ENCODE data around the gene PCGF1. TPM values are rescaled to one million over a fixed set of nuclear protein-coding genes. Genes with fewer than 3 reads are reported as not detected.

Gene PCGF1
- total RNA-seq, 1 experiment from 2014 or later = 39.9 TPM

GRCh38 chr2:74532222-74532621, 24.7 kb upstream of the PCGF1 start:
- ChIA-PET RAD21 (ENCODE audit: low non-redundant PET in 1 of 2, low total read pairs in 2 of 2, uncharacterized antibody in 2 of 2, unreplicated experiment in 2 of 2) (interaction anchor here in 1 of 2 experiments (0.6 kb wide), 1 partner anchor 48 kb away, joined by 3 read pairs; no protein-coding TSS in a partner anchor), CTCF (interaction anchor here (0.8 to 2.3 kb wide), 8 partner anchors 13 to 705 kb away, joined by 3 to 12 read pairs (median 6); partner anchors contain the start of genes CCDC142 and TTC31), POLR2A (interaction anchor here (1.3 kb wide), 1 partner anchor 28 kb away, joined by 4 read pairs; no protein-coding TSS in a partner anchor)
- H3K9ac ChIP-seq (ENCODE audit: low read length) = no peak overlapping the region
- H3K36me3 ChIP-seq (ENCODE audit: control insufficient read depth in 1 of 2, insufficient read depth in 2 of 2, low read length in 2 of 2) = peaks cover 8 to 14% of the 10 kb centered on the region in 2 experiments; a peak in 3 of 4 replicates
- TF ChIP-seq JUND (IDR thresholded peaks at IDR 0.05) (no peak), CTCF (IDR thresholded peaks at IDR 0.05 in 2 of 3, conservative IDR thresholded peaks at IDR 0.05 in 1 of 3; ENCODE audit: borderline replicate concordance in 1 of 3, insufficient read depth in 1 of 3, low read depth in 2 of 3, low read length in 2 of 3) (peak in 2 of 3 experiments; percentile 35 to 53; a peak in 3 of 6 replicates)
- no peaks in the 10 kb centered on the region for H3K27me3 ChIP-seq (ENCODE audit: insufficient read depth, low read length)
- no peaks in the 10 kb centered on the region for H3K9me3 ChIP-seq (ENCODE audit: control insufficient read depth in 1 of 2, insufficient read depth in 1 of 2, low read depth in 1 of 2, low read length in 2 of 2)
- ATAC-seq (no peak), DNase-seq (ENCODE audit: low read depth, low spot score) (no peak)
- H3K4me2 ChIP-seq (ENCODE audit: low read length) = no peak overlapping the region
- no peak overlapping the region for H3K27ac ChIP-seq (ENCODE audit: low read depth, low read length)
- peaks cover 14 to 22% of the 10 kb centered on the region in 2 experiments for H3K4me1 ChIP-seq (ENCODE audit: control insufficient read depth in 1 of 2, insufficient read depth in 2 of 2, low read length in 2 of 2)
- H3K4me3 ChIP-seq (replicated peaks in 1 of 2; ENCODE audit: low read depth in 1 of 2, low read length in 2 of 2) = no peak overlapping the region
- no peak overlapping the region for H2AFZ ChIP-seq (ENCODE audit: low read depth, low read length, poor library complexity, severe bottlenecking)
- BruUV-seq (replicated peaks) = no TSS peak
- intact Hi-C loops (cut with micrococcal nuclease) = loop anchor here (1.0 to 5.0 kb wide), 2 partner anchors 199 to 280 kb away; no protein-coding TSS in a partner anchor
- H4K20me1 ChIP-seq (ENCODE audit: insufficient read depth) = no peaks in the 10 kb centered on the region
- H3K9me2 ChIP-seq (ENCODE audit: insufficient read depth) = no peaks in the 10 kb centered on the region
- peaks cover 34% of the 10 kb centered on the region for H3K79me2 ChIP-seq (ENCODE audit: insufficient read depth, low read length)

DNA sequence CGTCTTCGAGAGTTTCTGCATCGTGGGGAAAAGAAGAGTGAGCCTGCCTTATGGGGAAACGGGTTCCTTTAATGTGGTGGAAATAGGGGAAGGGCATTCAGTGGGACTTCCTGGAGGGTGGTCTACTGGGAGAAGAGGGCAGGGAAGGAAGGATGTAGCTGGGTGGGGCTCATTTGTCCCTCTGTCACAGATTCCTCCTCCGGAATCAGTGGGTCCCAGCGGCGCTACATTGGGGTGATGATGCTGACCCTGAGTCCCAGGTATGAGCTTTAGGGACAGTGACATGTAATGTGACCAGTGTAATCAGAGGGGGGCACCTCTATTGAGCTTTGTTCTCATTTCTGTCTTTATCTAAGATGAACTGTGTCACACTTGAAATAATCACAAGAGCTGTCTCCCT, 24.2 kb upstream of the PCGF1 start:
- Histone ChIP-seq H3K4me2 (ENCODE audit: low read length) (0 out of 2 replicates have a peak overlapping the region, but pooled peaks have one; percentile 86), H3K9ac (ENCODE audit: low read length) (no peak overlapping the region), H3K4me1 (ENCODE audit: control insufficient read depth in 1 of 2, insufficient read depth in 2 of 2, low read length in 2 of 2) (peaks cover 14 to 27% of the 10 kb centered on the region in 2 experiments), H2AFZ (ENCODE audit: low read depth, low read length, poor library complexity, severe bottlenecking) (no peak overlapping the region), H3K27me3 (ENCODE audit: insufficient read depth, low read length) (no peaks in the 10 kb centered on the region), H3K27ac (ENCODE audit: low read depth, low read length) (no peak overlapping the region), H3K9me3 (ENCODE audit: control insufficient read depth in 1 of 2, insufficient read depth in 1 of 2, low read depth in 1 of 2, low read length in 2 of 2) (no peaks in the 10 kb centered on the region), H3K9me2 (ENCODE audit: insufficient read depth) (no peaks in the 10 kb centered on the region), H3K36me3 (ENCODE audit: control insufficient read depth in 1 of 2, insufficient read depth in 2 of 2, low read length in 2 of 2) (peaks cover 13 to 19% of the 10 kb centered on the region in 2 experiments), H3K79me2 (ENCODE audit: insufficient read depth, low read length) (peaks cover 40% of the 10 kb centered on the region), H4K20me1 (ENCODE audit: insufficient read depth) (no peaks in the 10 kb centered on the region), H3K4me3 (replicated peaks in 1 of 2; ENCODE audit: low read depth in 1 of 2, low read length in 2 of 2) (no peak overlapping the region)
- no TSS peak for BruUV-seq (replicated peaks)
- CTCF ChIA-PET = interaction anchor here (0.9 to 2.3 kb wide), 7 partner anchors 13 to 705 kb away, joined by 3 to 12 read pairs (median 6); partner anchors contain the start of genes CCDC142 and TTC31
- RAD21 ChIA-PET (ENCODE audit: low non-redundant PET in 1 of 2, low total read pairs in 2 of 2, uncharacterized antibody in 2 of 2, unreplicated experiment in 2 of 2) = interaction anchor here in 1 of 2 experiments (0.6 kb wide), 1 partner anchor 47 kb away, joined by 3 read pairs; no protein-coding TSS in a partner anchor
- intact Hi-C loops (cut with micrococcal nuclease) = loop anchor here (1.0 to 5.0 kb wide), 2 partner anchors 198 to 279 kb away; no protein-coding TSS in a partner anchor
- DNase-seq (ENCODE audit: low read depth, low spot score) (no peak), ATAC-seq (no peak)
- POLR2A ChIA-PET = interaction anchor here (1.3 kb wide), 1 partner anchor 27 kb away, joined by 4 read pairs; no protein-coding TSS in a partner anchor
- no peak for TF ChIP-seq EZH2 (IDR thresholded peaks at IDR 0.05)
- TF ChIP-seq FOSL1 (IDR thresholded peaks at IDR 0.05; ENCODE audit: low read depth) = no peak
- no peak for TF ChIP-seq CTCF (IDR thresholded peaks at IDR 0.05 in 2 of 3, conservative IDR thresholded peaks at IDR 0.05 in 1 of 3; ENCODE audit: borderline replicate concordance in 1 of 3, insufficient read depth in 1 of 3, low read depth in 2 of 3, low read length in 2 of 3)
- TF ChIP-seq ZBTB33 (IDR thresholded peaks at IDR 0.05; ENCODE audit: extremely low read depth, insufficient replicate concordance, low read length) = no peak
- TF ChIP-seq SRF (IDR thresholded peaks at IDR 0.05; ENCODE audit: low read depth) = no peak
- TF ChIP-seq ATF3 (IDR thresholded peaks at IDR 0.05) = no peak
- no peak for TF ChIP-seq TCF7L2 (IDR thresholded peaks at IDR 0.05; ENCODE audit: borderline replicate concordance, extremely low read depth, insufficient read depth, insufficient read length)
- no peak for TF ChIP-seq EGR1 (IDR thresholded peaks at IDR 0.05; ENCODE audit: low read depth)
